A549 (cell line): ENCODE data around the gene MRPL55. TPM values are rescaled to one million over a fixed set of nuclear protein-coding genes. Genes with fewer than 3 reads are reported as not detected.

Experiments
- ATAC-seq, 2 experiments: fragments of 200-7000 bp in 1 of 2; fragments of >200 bp in 1 of 2; cut with Nextera tagmentation in 1 of 2; cut with Tn5 transposase in 1 of 2; 3 replicates each; pipeline versions ENCODE4 v1.8.0 to v1.9.1; 2018 to 2020; ENCODE audit warnings: mild to moderate bottlenecking in 1 of 2, moderate library complexity in 1 of 2
- CTCF ChIA-PET: fragments of 300-600 bp; sonication (Branson Sonifier 250); formaldehyde crosslinking; extraction: SDS; loops from one replicate; lab custom pipeline; 2021; ENCODE audit warnings: antibody characterized with exemption, inconsistent platforms; lab: Yijun Ruan, JAX
- POLR2A ChIA-PET: fragments of 350-600 bp; formaldehyde crosslinking; extraction: SDS; loops from one replicate; lab custom pipeline; 2021; ENCODE audit warnings: antibody characterized with exemption, inconsistent platforms; lab: Yijun Ruan, JAX
- DNase-seq, 2 experiments: peaks; one replicate each; pipeline versions ENCODE4 v3.0.0 to v3.0.0-alpha.2; 2011 to 2016; ENCODE audit warnings: low read depth in 1 of 2, low spot score in 1 of 2
- FAIRE-seq: peaks from 2 replicates; lab custom pipeline; 2011; peaks lifted over from hg19 to GRCh38; lab: Jason Lieb, UNC
- H3K27ac ChIP-seq, 2 experiments: fragments of >200 bp; sonication (Bioruptor Twin); formaldehyde crosslinking; 3 replicates each; pipeline ENCODE4 v1.5.1; 2016 to 2017
- H3K4me1 ChIP-seq: fragments of >200 bp; sonication (Bioruptor Twin); formaldehyde crosslinking; 3 replicates; pipeline ENCODE4 v1.6.1; 2016
- H3K4me2 ChIP-seq: fragments of >200 bp; sonication (Bioruptor Twin); formaldehyde crosslinking; 3 replicates; pipeline ENCODE4 v1.6.1; 2016
- H3K4me3 ChIP-seq: fragments of >200 bp; sonication (Bioruptor Twin); formaldehyde crosslinking; 3 replicates; pipeline ENCODE4 v1.5.1; 2016
- H3K9me3 ChIP-seq: fragments of >200 bp; sonication (Bioruptor Twin); formaldehyde crosslinking; 3 replicates; pipeline ENCODE4 v1.6.1; 2016
- BHLHE40 ChIP-seq: IDR thresholded peaks from 2 replicates; pipeline ENCODE4 v1.6.1; 2012; ENCODE audit warnings: low read depth, low read length, inconsistent platforms
- CBX2 ChIP-seq: fragments of 200-600 bp; sonication (generic); IDR thresholded peaks from 2 replicates; pipeline ENCODE4 v1.6.1; 2016; ENCODE audit warnings: low read depth, mild to moderate bottlenecking, borderline replicate concordance
- CTCF ChIP-seq: fragments of >200 bp; sonication (Bioruptor Twin); formaldehyde crosslinking; IDR thresholded peaks from 3 replicates; pipeline ENCODE4 v1.5.1; 2016
- EP300 ChIP-seq, 2 experiments: fragments of >200 bp; sonication (Bioruptor Twin); formaldehyde crosslinking; IDR thresholded peaks; 2 replicates in 1 of 2; 3 replicates in 1 of 2; pipeline ENCODE4 v1.6.1; 2016 to 2017
- ESRRA ChIP-seq: fragments of 150-350 bp; IDR thresholded peaks from 2 replicates; pipeline ENCODE4 v1.6.1; 2014; ENCODE audit warnings: mild to moderate bottlenecking, low read length, borderline replicate concordance
- FOSB ChIP-seq: fragments of 250-450 bp; sonication (Bioruptor Pico); IDR thresholded peaks from 2 replicates; pipeline ENCODE4 v1.5.0; 2020; ENCODE audit warnings: mild to moderate bottlenecking, moderate library complexity
- HEYL ChIP-seq: fragments of 250-450 bp; sonication (Bioruptor Pico); IDR thresholded peaks from 2 replicates; pipeline ENCODE4 v1.8.0; 2021; ENCODE audit warnings: mild to moderate bottlenecking, moderate library complexity
- HMGXB4 ChIP-seq: fragments of 250-450 bp; sonication (Bioruptor Pico); IDR thresholded peaks from 2 replicates; pipeline ENCODE4 v1.5.0; 2021; ENCODE audit warnings: mild to moderate bottlenecking, moderate library complexity, borderline replicate concordance
- JUN ChIP-seq, 2 experiments: fragments of >200 bp; sonication (Bioruptor Twin); formaldehyde crosslinking; IDR thresholded peaks; 2 replicates in 1 of 2; 3 replicates in 1 of 2; pipeline ENCODE4 v1.6.1; 2016 to 2017
- KDM1A ChIP-seq: fragments of 200-600 bp; sonication (generic); IDR thresholded peaks from 2 replicates; pipeline ENCODE4 v1.6.1; 2016; ENCODE audit warnings: low read depth, mild to moderate bottlenecking
- KDM5A ChIP-seq: fragments of 200-600 bp; sonication (generic); IDR thresholded peaks from 2 replicates; pipeline ENCODE4 v1.6.1; 2016; ENCODE audit warnings: antibody characterized with exemption, mild to moderate bottlenecking
- MYC ChIP-seq: IDR thresholded peaks from 2 replicates; pipeline ENCODE4 v1.6.1; 2012; ENCODE audit warnings: mild to moderate bottlenecking, inconsistent platforms, low read length, improper control_type of control experiment, borderline replicate concordance
- PBX3 ChIP-seq: IDR thresholded peaks from 2 replicates; pipeline ENCODE4 v1.6.1; 2012
- PHF8 ChIP-seq: fragments of 200-600 bp; sonication (generic); IDR thresholded peaks from 2 replicates; pipeline ENCODE4 v1.6.1; 2016; ENCODE audit warnings: low read depth, mild to moderate bottlenecking, antibody characterized with exemption, moderate library complexity, borderline replicate concordance
- RARB ChIP-seq: fragments of 250-450 bp; sonication (Bioruptor Pico); IDR thresholded peaks from 2 replicates; pipeline ENCODE4 v1.8.0; 2021; ENCODE audit warnings: mild to moderate bottlenecking, moderate library complexity
- RFX5 ChIP-seq: fragments of 450-650 bp; IDR thresholded peaks from 2 replicates; pipeline ENCODE4 v1.7.1; 2014; ENCODE audit warnings: antibody characterized with exemption, mild to moderate bottlenecking, moderate library complexity
- RNF2 ChIP-seq: fragments of 200-600 bp; sonication (generic); IDR thresholded peaks from 2 replicates; pipeline ENCODE4 v1.6.1; 2016; ENCODE audit warnings: low read depth, mild to moderate bottlenecking, antibody characterized with exemption, moderate library complexity, borderline replicate concordance
- SREBF2 ChIP-seq: fragments of 450-650 bp; IDR thresholded peaks from 2 replicates; pipeline ENCODE4 v1.6.1; 2014; ENCODE audit warnings: mild to moderate bottlenecking, moderate library complexity
- TFCP2L1 ChIP-seq: fragments of 250-450 bp; sonication (Bioruptor Pico); IDR thresholded peaks from 2 replicates; pipeline ENCODE4 v1.5.0; 2021; ENCODE audit warnings: mild to moderate bottlenecking
- ZC3H11A ChIP-seq: fragments of 450-650 bp; IDR thresholded peaks from 2 replicates; pipeline ENCODE4 v1.6.1; 2014; ENCODE audit warnings: antibody characterized with exemption, mild to moderate bottlenecking
- ZNF302 ChIP-seq: fragments of 250-450 bp; sonication (Bioruptor Pico); IDR thresholded peaks from 2 replicates; pipeline ENCODE4 v1.9.0; 2021; ENCODE audit warnings: inconsistent platforms, mild to moderate bottlenecking, moderate library complexity
- WGBS: methylation state at CpG from one replicate; pipeline ENCODE4 v1.1.6; 2017; ENCODE audit errors: missing lambda C conversion rate; 5-methylcytosine and 5-hydroxymethylcytosine counted together
- polyA plus RNA-seq, 4 experiments: library from polyadenylated mRNA; depleted of rRNA in 3 of 4; stranded (reverse); fragments of >200 nt; fragmentation: RNase III in 1 of 4; extraction: RNeasy Plus Mini Kit Qiagen cat#74134 plus additional on column Dnase treatment in 1 of 4; gene quantifications; 2 replicates in 3 of 4; 3 replicates in 1 of 4; pipeline ENCODE4 v1.2.3, GENCODE V29; 2011 to 2017

The MRPL55 gene
- polyA plus RNA-seq, 2 of the 4 experiments (the other 2 are of a cell fraction) = 54.2 to 80.0 TPM

DNA sequence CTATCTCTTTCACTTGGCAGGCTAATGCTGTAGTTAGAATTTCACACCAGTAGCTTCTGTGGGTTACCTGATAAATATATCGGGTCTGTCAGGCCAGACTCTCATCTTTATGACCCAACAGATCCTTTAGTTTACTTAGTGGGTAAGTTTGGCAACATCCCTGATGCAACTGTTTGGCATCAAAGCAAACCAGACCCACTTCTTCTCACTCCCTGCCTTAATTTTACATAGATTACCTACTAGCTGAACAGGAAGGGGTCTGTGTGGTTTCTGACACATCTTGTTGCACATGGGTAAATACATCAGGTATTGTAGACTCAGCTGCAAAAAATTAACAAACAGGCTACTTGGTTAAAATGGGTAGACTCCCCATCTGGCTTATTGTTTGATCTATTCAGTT, 27.8 kb upstream of the MRPL55 start:
- FAIRE-seq = no peak
- H3K4me3 ChIP-seq = no peak overlapping the region
- TF ChIP-seq SREBF2 (no peak), PHF8 (no peak), ZNF302 (CRISPR knock-in tag) (no peak), EP300 (IDR thresholded peaks at IDR 0.05) (no peak), BHLHE40 (no peak), JUN (IDR thresholded peaks at IDR 0.05) (no peak), TFCP2L1 (CRISPR knock-in tag) (no peak), ZC3H11A (no peak), RARB (CRISPR knock-in tag) (no peak), HMGXB4 (CRISPR knock-in tag) (no peak), RNF2 (no peak), RFX5 (no peak), KDM1A (no peak), CBX2 (no peak), CTCF (no peak), PBX3 (no peak)
- TF ChIP-seq, all 56 proteins: peak for 0
- no peak for ATAC-seq
- H3K9me3 ChIP-seq = no peaks in the 10 kb centered on the region
- DNase-seq = no peak
- H3K27ac ChIP-seq = no peak overlapping the region
- no peak overlapping the region for H3K4me2 ChIP-seq
- POLR2A ChIA-PET = interaction anchor here (0.6 kb wide), 1 partner anchor 270 kb away, joined by 7 read pairs; the partner anchor contains the start of gene TRIM11
- CTCF ChIA-PET = interaction anchor here (0.5 to 1.3 kb wide), 4 partner anchors 10 to 655 kb away, joined by 3 to 5 read pairs (median 4); partner anchors contain the start of gene IBA57
- 6% methylated on average over 1 of the region's 1 CpG for WGBS
- H3K4me1 ChIP-seq = peaks cover 10% of the 10 kb centered on the region

GRCh38 chr1:228134591-228134990, 25.5 kb upstream of the MRPL55 start:
- H3K4me1 ChIP-seq = no peaks in the 10 kb centered on the region
- TF ChIP-seq KDM5A = no peak
- TF ChIP-seq EP300 (IDR thresholded peaks at IDR 0.05) = no peak
- TF ChIP-seq FOSB (CRISPR knock-in tag) = no peak
- TF ChIP-seq HEYL = no peak
- TF ChIP-seq ESRRA = no peak
- no peak for TF ChIP-seq MYC
- TF ChIP-seq, all 56 proteins: peak for 0
- POLR2A ChIA-PET = no interaction called here
- CTCF ChIA-PET = interaction anchor here (1.0 to 1.5 kb wide), 4 partner anchors 9 to 323 kb away, joined by 3 to 4 read pairs (median 4); partner anchors contain the start of gene IBA57
- DNase-seq (no peak), FAIRE-seq (no peak), ATAC-seq (no peak)
- H3K4me2 ChIP-seq = no peak overlapping the region
- no peak overlapping the region for H3K27ac ChIP-seq
- WGBS = 61% methylated on average over 12 of the region's 12 CpGs
- H3K4me3 ChIP-seq = no peak overlapping the region
- no peaks in the 10 kb centered on the region for H3K9me3 ChIP-seq
